ENCODE measurements around the gene RAB3D. TPM values are rescaled to one million over a fixed set of nuclear protein-coding genes. Genes with fewer than 3 reads are reported as not detected.

Gene RAB3D
- total RNA-seq, 1 experiment from 2014 or later = 37.9 TPM

- ChIA-PET POLR2A (ENCODE audit: unreplicated experiment) (no interaction called here), CTCF (interaction anchor here (0.6 kb wide), 2 partner anchors 45 to 118 kb away, joined by 4 read pairs; no protein-coding TSS in a partner anchor)
- Histone ChIP-seq H3K4me1 (ENCODE audit: insufficient read depth, low read length) (peaks cover 21% of the 10 kb centered on the region), H3K4me2 (ENCODE audit: low read length) (peak overlapping the region; percentile 97), H3K4me3 (ENCODE audit: low read length) (peak overlapping the region; percentile 89), H3K9ac (ENCODE audit: low read length) (peak overlapping the region; percentile 80), H3K36me3 (ENCODE audit: low read depth, low read length) (peaks cover 29% of the 10 kb centered on the region), H3K9me2 (replicated peaks; ENCODE audit: low read length) (no peaks in the 10 kb centered on the region), H3K9me3 (ENCODE audit: low read length) (no peaks in the 10 kb centered on the region), H4K20me1 (ENCODE audit: low read length) (no peaks in the 10 kb centered on the region), H3K27ac (ENCODE audit: low read length) (peak overlapping the region; percentile 11; the same call in 1 of the 2 replicates), H2AFZ (ENCODE audit: low read length) (peak overlapping the region; percentile 83), H3F3A (ENCODE audit: low read length, unreplicated experiment) (no peaks in the 10 kb centered on the region), H3K27me3 (ENCODE audit: low read length) (no peaks in the 10 kb centered on the region), H3K79me2 (ENCODE audit: low read length) (peaks cover 28% of the 10 kb centered on the region)
- DNase-seq (peak; percentile 44), ATAC-seq (peak; percentile 50)
- intact Hi-C loops (cut with micrococcal nuclease) = loop anchor here (1.0 kb wide), 3 partner anchors 37 to 97 kb away; partner anchors contain the start of genes ODAD3 and PRKCSH
- BruUV-seq (replicated peaks) = TSS peak; percentile 31
- no peak for TF ChIP-seq EZH2 (IDR thresholded peaks at IDR 0.05; ENCODE audit: low read length, unreplicated experiment)
- TF ChIP-seq EZH2phosphoT487 (IDR thresholded peaks at IDR 0.05; ENCODE audit: borderline replicate concordance, low read length) = no peak
Observed at GRCh38 chr19:11338569-11339253, 746 bp downstream of the RAB3D start.

DNA sequence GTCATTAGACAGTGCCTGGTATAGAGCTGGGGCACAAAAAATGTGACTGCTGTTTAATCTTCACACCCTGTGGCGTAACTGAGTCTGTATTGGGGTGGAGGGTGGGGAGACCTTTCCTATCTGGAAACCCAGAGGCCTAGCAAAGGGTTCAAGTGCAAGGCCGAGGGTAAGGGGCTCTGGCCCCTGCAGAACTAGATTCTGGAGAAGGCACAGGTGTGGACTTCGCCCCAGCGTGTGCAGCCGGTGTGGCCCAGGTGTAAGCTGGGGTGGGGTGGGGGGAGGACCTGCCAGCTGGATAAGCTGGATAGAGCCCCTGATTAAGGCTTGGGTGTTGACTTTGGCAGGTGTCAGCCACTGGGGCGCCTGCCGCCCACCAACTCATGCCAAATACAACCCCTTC is 1.3 kb downstream of the RAB3D start:
- ChIA-PET POLR2A (ENCODE audit: unreplicated experiment) (no interaction called here), CTCF (interaction anchor here (0.6 kb wide), 2 partner anchors 44 to 119 kb away, joined by 4 read pairs; no protein-coding TSS in a partner anchor)
- no peak for ATAC-seq
- Histone ChIP-seq H3K27ac (ENCODE audit: low read length) (no peak overlapping the region), H3K27me3 (ENCODE audit: low read length) (no peaks in the 10 kb centered on the region), H4K20me1 (ENCODE audit: low read length) (no peaks in the 10 kb centered on the region), H3K9ac (ENCODE audit: low read length) (peak overlapping the region; percentile 80; the same call in 1 of the 2 replicates), H3K9me3 (ENCODE audit: low read length) (no peaks in the 10 kb centered on the region), H3K4me2 (ENCODE audit: low read length) (peak overlapping the region; percentile 97), H3F3A (ENCODE audit: low read length, unreplicated experiment) (no peaks in the 10 kb centered on the region), H3K9me2 (replicated peaks; ENCODE audit: low read length) (no peaks in the 10 kb centered on the region), H3K79me2 (ENCODE audit: low read length) (peaks cover 23% of the 10 kb centered on the region), H3K4me1 (ENCODE audit: insufficient read depth, low read length) (peaks cover 16% of the 10 kb centered on the region), H3K4me3 (ENCODE audit: low read length) (peak overlapping the region; percentile 89), H3K36me3 (ENCODE audit: low read depth, low read length) (peaks cover 29% of the 10 kb centered on the region), H2AFZ (ENCODE audit: low read length) (no peak overlapping the region)
- no peak for DNase-seq
- no peak for TF ChIP-seq EZH2phosphoT487 (IDR thresholded peaks at IDR 0.05; ENCODE audit: borderline replicate concordance, low read length)
- no peak for TF ChIP-seq EZH2 (IDR thresholded peaks at IDR 0.05; ENCODE audit: low read length, unreplicated experiment)
- TF ChIP-seq, protein P1, sequence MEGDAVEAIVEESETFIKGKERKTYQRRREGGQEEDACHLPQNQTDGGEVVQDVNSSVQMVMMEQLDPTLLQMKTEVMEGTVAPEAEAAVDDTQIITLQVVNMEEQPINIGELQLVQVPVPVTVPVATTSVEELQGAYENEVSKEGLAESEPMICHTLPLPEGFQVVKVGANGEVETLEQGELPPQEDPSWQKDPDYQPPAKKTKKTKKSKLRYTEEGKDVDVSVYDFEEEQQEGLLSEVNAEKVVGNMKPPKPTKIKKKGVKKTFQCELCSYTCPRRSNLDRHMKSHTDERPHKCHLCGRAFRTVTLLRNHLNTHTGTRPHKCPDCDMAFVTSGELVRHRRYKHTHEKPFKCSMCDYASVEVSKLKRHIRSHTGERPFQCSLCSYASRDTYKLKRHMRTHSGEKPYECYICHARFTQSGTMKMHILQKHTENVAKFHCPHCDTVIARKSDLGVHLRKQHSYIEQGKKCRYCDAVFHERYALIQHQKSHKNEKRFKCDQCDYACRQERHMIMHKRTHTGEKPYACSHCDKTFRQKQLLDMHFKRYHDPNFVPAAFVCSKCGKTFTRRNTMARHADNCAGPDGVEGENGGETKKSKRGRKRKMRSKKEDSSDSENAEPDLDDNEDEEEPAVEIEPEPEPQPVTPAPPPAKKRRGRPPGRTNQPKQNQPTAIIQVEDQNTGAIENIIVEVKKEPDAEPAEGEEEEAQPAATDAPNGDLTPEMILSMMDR (conservative IDR thresholded peaks at IDR 0.05; ENCODE audit: low read depth, low read length) = no peak
- intact Hi-C loops (cut with micrococcal nuclease) = no loop called here
- no TSS peak for BruUV-seq (replicated peaks)

- Histone ChIP-seq H3K27me3 (ENCODE audit: low read length) (no peaks in the 10 kb centered on the region), H3K9me2 (replicated peaks; ENCODE audit: low read length) (no peaks in the 10 kb centered on the region), H4K20me1 (ENCODE audit: low read length) (no peaks in the 10 kb centered on the region), H3K9me3 (ENCODE audit: low read length) (no peaks in the 10 kb centered on the region), H3K27ac (ENCODE audit: low read length) (no peak overlapping the region), H3K4me3 (ENCODE audit: low read length) (no peak overlapping the region), H3F3A (ENCODE audit: low read length, unreplicated experiment) (peaks cover 4% of the 10 kb centered on the region), H2AFZ (ENCODE audit: low read length) (no peak overlapping the region), H3K4me2 (ENCODE audit: low read length) (no peak overlapping the region), H3K4me1 (ENCODE audit: insufficient read depth, low read length) (peaks cover 16% of the 10 kb centered on the region), H3K79me2 (ENCODE audit: low read length) (peaks cover 16% of the 10 kb centered on the region), H3K9ac (ENCODE audit: low read length) (no peak overlapping the region), H3K36me3 (ENCODE audit: low read depth, low read length) (peaks cover 36% of the 10 kb centered on the region)
- no peak for ATAC-seq
- POLR2A ChIA-PET (ENCODE audit: unreplicated experiment) = no interaction called here
- BruUV-seq (replicated peaks) = no TSS peak
- TF ChIP-seq EZH2phosphoT487 (IDR thresholded peaks at IDR 0.05; ENCODE audit: borderline replicate concordance, low read length) (no peak), EZH2 (IDR thresholded peaks at IDR 0.05; ENCODE audit: low read length, unreplicated experiment) (no peak)
- TF ChIP-seq, protein P1 (conservative IDR thresholded peaks at IDR 0.05; ENCODE audit: low read depth, low read length) = no peak
- intact Hi-C loops (cut with micrococcal nuclease) = no loop called here
- no peak for DNase-seq
- CTCF ChIA-PET = no interaction called here
Observed at GRCh38 chr19:11337080-11337479, 2.4 kb downstream of the RAB3D start.

All from PC-3 (cell line).